NB4 (cell line): ENCODE measurements around the gene PDXDC1.

ENCODE experiments used
- POLR2A ChIP-seq: IDR thresholded peaks from 2 replicates; pipeline ENCODE4 v1.6.1; 2011; ENCODE audit warnings: mild to moderate bottlenecking; ENCODE audit not compliant: insufficient read length; ENCODE audit errors: extremely low read depth
- TF ChIP-seq, protein P1 (sequence below): IDR thresholded peaks from one replicate; pipeline ENCODE4 v1.5.1; 2012; ENCODE audit warnings: low read depth, low read length

DNA sequence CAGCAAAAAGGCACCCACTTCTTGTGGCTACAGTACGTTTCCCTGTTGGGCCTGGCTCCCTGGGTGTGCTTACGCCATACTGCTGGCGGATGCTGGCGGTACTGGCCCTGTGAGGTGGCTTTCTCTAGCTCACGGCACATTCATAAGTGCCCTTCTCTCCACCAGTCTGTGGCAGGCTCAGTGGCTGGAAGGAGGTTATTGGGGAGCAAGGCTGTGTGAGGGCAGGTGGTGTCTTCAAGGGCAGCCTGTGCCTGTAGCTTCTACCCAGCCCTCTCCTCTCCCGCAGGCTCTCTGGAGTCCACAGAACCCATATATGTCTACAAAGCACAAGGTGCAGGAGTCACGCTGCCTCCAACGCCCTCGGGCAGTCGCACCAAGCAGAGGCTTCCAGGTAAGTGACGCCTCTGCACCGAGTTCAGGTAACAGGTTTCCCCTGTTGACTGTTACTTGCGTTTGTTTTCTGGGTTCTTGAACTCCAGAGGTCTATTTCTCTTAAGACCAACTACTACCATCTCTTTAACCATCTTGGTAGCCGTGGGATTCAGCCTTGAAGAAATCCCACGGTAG is 60.4 kb downstream of the PDXDC1 start:
- TF ChIP-seq POLR2A: no peak
- TF ChIP-seq, protein P1, sequence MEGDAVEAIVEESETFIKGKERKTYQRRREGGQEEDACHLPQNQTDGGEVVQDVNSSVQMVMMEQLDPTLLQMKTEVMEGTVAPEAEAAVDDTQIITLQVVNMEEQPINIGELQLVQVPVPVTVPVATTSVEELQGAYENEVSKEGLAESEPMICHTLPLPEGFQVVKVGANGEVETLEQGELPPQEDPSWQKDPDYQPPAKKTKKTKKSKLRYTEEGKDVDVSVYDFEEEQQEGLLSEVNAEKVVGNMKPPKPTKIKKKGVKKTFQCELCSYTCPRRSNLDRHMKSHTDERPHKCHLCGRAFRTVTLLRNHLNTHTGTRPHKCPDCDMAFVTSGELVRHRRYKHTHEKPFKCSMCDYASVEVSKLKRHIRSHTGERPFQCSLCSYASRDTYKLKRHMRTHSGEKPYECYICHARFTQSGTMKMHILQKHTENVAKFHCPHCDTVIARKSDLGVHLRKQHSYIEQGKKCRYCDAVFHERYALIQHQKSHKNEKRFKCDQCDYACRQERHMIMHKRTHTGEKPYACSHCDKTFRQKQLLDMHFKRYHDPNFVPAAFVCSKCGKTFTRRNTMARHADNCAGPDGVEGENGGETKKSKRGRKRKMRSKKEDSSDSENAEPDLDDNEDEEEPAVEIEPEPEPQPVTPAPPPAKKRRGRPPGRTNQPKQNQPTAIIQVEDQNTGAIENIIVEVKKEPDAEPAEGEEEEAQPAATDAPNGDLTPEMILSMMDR: no peak
